Sciatic nerve (tissue), 2 donors: ENCODE results near the gene XPR1. TPM values are rescaled to one million over a fixed set of nuclear protein-coding genes. Genes with fewer than 3 reads are reported as not detected.
"Not testable (repeated sequence)": the region's sequence is repeated elsewhere in the genome, so short reads cannot be mapped to it uniquely, and the experiment has no call there.

Experiments
- ATAC-seq: fragments of 200-7000 bp; cut with Tn5 transposase; one replicate; pipeline ENCODE4 v1.9.1; 2020; ENCODE audit warnings: mild to moderate bottlenecking, moderate library complexity
- DNase-seq: peaks from one replicate; pipeline ENCODE4 v3.0.0-alpha.2; 2020; ENCODE audit warnings: low spot score
- intact Hi-C: fragments of 100-400 bp; cut with DNase I; formaldehyde crosslinking; loops from one replicate; pipeline ENCODE4 v1.14.2; 2022
- total RNA-seq: library from RNA; stranded (reverse); fragmentation: NEBNext Ultra II Directional; extraction: Animal tissue kit (Norgen Biotek cat#: 25700); gene quantifications from one replicate; pipeline ENCODE4 v1.2.1, GENCODE V29; 2021
- donor health status: DM: no; HTN: no; CAD: no.
- donor health status: DM: no; HTN: no; CAD: no.

Gene XPR1
- total RNA-seq, 1 donor from 2014 or later = 19.9 TPM

- no peak for DNase-seq
- intact Hi-C loops = no loop called here
Observed at GRCh38 chr1:180793451-180793850, 161.6 kb downstream of the XPR1 start.

GRCh38 chr1:180796897-180797640, 165.2 kb downstream of the XPR1 start:
- DNase-seq = no peak
- intact Hi-C loops = no loop called here
- ATAC-seq = no peak

More at GRCh38 chr1:180793451-180793850, 161.6 kb downstream of the XPR1 start:
- no peak for ATAC-seq

- DNase-seq (no peak), ATAC-seq (no peak)
- intact Hi-C loops = no loop called here
Observed at GRCh38 chr1:180800945-180801344, 169.1 kb downstream of the XPR1 start.

DNA sequence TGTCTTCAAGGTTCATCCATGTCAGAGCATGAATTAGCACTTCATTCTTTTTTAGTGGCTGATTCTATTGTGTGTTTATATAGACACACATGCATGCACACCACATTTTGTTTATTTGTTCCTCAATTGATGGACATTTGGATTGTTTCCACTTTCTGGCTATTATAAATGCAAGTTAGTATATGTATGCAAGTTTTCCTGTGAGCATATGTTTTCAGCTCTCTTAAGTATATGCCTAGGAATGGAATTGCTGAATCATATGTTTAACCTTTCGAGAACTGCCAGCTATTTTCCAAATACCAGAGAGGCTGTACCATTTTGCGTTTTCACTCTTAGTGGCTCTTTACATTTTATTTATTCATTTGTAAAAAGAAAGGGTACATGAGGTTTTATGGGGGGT, 171.0 kb downstream of the XPR1 start:
- ATAC-seq (no peak), DNase-seq (no peak)
- intact Hi-C loops = no loop called here

- intact Hi-C loops = no loop called here
Observed at GRCh38 chr1:180805316-180805715, 173.5 kb downstream of the XPR1 start.

DNA sequence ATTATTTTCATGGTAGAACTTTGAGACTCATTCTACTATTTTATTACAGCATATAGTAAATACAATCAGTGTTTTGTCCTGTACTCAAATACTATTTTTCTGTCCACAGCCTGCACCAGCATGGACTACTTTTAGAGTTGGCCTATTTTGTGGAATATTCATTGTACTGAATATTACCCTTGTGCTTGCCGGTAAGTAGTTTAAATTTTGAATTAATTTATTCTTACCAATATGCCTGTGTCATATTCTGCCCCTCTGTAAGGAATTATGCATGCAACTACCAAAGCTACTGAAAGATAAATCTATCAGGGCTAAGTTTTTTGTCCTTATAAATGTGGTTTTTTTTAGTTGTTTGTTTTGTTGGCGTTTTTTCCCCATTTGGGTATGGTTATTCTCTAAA, 179.5 kb downstream of the XPR1 start:
- intact Hi-C loops = no loop called here
- ATAC-seq (no peak), DNase-seq (no peak)

More at GRCh38 chr1:180805316-180805715, 173.5 kb downstream of the XPR1 start:
- DNase-seq (no peak), ATAC-seq (no peak)

GRCh38 chr1:180811886-180812285, 180.1 kb downstream of the XPR1 start:
- ATAC-seq (no peak), DNase-seq (no peak)
- intact Hi-C loops = no loop called here

GRCh38 chr1:180814258-180814657, 182.4 kb downstream of the XPR1 start:
- ATAC-seq (no peak), DNase-seq (no peak)
- intact Hi-C loops = no loop called here

GRCh38 chr1:180815188-180815587, 183.4 kb downstream of the XPR1 start:
- DNase-seq (no peak), ATAC-seq (no peak)
- intact Hi-C loops = no loop called here

DNA sequence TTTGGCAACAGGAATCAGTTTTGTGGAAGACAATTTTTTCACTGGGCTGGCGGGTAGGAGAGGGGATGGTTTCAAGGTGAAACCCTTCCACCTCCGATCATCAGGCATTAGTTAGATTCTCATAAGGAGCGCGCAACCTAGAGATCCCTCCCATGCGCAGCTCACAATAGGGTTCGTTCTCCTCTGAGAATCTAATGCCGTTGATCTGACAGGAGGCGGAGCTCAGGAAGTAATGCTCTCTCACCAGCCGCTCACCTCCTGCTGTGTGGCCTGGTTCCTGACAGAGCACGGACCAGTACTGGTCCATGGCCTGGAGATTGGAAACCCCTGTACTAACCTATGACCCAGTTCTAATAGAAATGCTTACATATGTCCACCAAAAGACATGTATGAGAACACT, 184.3 kb downstream of the XPR1 start:
- ATAC-seq = no peak
- intact Hi-C loops = no loop called here

GRCh38 chr1:180821970-180822369, 190.1 kb downstream of the XPR1 start:
- ATAC-seq (no peak), DNase-seq (no peak)
- intact Hi-C loops = no loop called here

More for the DNA sequence above, 184.3 kb downstream of the XPR1 start:
- DNase-seq = no peak

DNA sequence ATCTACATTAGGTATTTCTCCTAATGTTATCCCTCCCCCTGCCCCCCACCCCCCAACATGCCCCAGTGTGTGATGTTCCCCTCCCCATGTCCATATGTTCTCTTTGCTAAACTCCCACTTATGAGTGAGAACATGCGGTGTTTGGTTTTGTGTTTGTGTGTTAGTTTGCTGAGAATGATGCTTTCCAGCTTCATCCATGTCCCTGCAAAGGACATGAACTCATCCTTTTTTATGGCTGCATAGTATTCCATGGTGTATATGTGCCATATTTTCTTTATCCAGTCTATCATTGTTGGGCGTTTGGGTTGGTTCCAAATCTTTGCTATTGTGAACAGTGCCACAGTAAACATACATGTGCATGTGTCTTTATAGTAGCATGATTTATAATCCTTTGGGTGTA, 199.7 kb downstream of the XPR1 start:
- intact Hi-C loops, DNase-seq, ATAC-seq: not testable (repeated sequence)

GRCh38 chr1:180833180-180833579, 201.4 kb downstream of the XPR1 start:
- DNase-seq, intact Hi-C loops, ATAC-seq: not testable (repeated sequence)

DNA sequence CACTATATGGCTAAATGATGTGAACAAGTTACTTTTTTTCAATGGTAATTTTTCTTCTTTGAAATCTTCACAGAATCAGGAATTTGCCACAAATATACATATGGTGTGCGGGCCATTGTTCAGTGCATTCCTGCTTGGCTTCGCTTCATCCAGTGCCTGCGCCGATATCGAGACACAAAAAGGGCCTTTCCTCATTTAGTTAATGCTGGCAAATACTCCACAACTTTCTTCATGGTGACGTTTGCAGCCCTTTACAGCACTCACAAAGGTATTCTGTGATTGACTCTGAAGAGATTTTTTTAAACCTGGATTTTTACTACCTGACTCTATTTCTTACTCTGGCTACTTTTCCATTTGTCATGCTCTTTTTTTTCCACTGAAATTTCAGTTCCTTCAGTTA, 204.6 kb downstream of the XPR1 start:
- DNase-seq = no peak
- intact Hi-C loops = no loop called here
- no peak for ATAC-seq

- DNase-seq (no peak), ATAC-seq (no peak)
- intact Hi-C loops = no loop called here
Observed at GRCh38 chr1:180837020-180837419, 205.2 kb downstream of the XPR1 start.

- intact Hi-C loops = no loop called here
- no peak for DNase-seq
- no peak for ATAC-seq
Observed at GRCh38 chr1:180838535-180838934, 206.7 kb downstream of the XPR1 start.

GRCh38 chr1:180839547-180839946, 207.7 kb downstream of the XPR1 start:
- no peak for DNase-seq
- ATAC-seq = no peak
- intact Hi-C loops = no loop called here

DNA sequence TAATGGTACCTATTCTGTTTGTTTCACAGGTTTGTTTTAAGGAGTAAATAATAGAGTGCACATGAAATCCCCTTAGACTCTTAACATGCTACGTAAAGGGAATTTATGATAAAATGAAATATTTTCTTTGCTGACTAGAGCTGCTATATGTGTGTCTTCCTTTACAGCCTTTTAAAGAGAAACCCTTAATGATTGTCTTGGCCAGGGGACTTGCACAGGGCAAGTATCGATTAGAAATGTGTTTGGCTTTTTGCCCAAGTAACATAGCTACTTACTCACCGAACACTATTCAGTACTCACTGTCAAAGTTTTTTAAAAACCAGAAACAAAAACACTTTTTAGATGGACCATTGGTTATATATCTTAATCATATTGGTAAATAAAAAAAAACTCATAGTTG, 209.6 kb downstream of the XPR1 start:
- intact Hi-C loops = no loop called here
- ATAC-seq = no peak
- DNase-seq = no peak

DNA sequence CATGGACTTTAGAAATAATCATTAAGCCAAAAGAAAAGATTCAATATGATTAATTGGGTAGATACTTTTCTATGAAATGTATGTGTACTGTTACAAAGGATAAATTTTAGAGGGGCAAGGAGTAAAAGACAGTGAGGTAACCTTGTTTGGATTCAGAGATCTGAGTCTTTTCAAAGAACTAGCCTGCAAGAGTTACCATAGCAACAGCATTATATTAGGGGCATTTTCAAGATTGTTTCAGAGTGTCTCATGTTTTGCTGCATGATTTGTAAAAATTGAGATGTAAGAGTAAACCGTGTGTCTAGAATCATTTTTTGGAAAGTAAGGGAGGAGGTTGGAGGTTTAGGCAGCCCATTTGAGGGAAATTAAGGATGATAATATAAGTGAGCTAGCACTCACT, 210.2 kb downstream of the XPR1 start:
- ATAC-seq = peak; percentile 39
- no peak for DNase-seq
- intact Hi-C loops = no loop called here

GRCh38 chr1:180842491-180843275, 210.9 kb downstream of the XPR1 start:
- ATAC-seq = peak; percentile 73
- intact Hi-C loops = no loop called here
- no peak for DNase-seq
